Breast epithelium (tissue), 3 donors: ENCODE measurements around the gene HACD2.

Experiments
- CTCF ChIP-seq, 3 donors: fragments of 450-650 bp; IDR thresholded peaks; one replicate each; pipeline ENCODE4 v1.5.1; 2016 to 2017; ENCODE audit warnings: antibody characterized with exemption in 3 of 3, mild to moderate bottlenecking in 3 of 3, moderate library complexity in 3 of 3
- POLR2A ChIP-seq: fragments of 450-650 bp; IDR thresholded peaks from one replicate; pipeline ENCODE4 v1.6.1; 2016; ENCODE audit warnings: antibody characterized with exemption, mild to moderate bottlenecking, moderate library complexity
- POLR2AphosphoS5 ChIP-seq, 3 donors: sonication (generic); formaldehyde crosslinking; IDR thresholded peaks; one replicate each; pipeline ENCODE4 v1.6.1; 2017; ENCODE audit warnings: antibody characterized with exemption in 3 of 3

- TF ChIP-seq POLR2A: no peak
- TF ChIP-seq CTCF (IDR thresholded peaks at IDR 0.05): no peak
- TF ChIP-seq POLR2AphosphoS5 (IDR thresholded peaks at IDR 0.05): no peak
These were observed 49.5 kb upstream of the HACD2 start for GRCh38 chr3:123634149-123635051.
